ENCODE results near the gene BBOF1.

BBOF1 gene

GRCh38 chr14:74048281-74048680 lies 29.1 kb downstream of the BBOF1 start:
- Histone ChIP-seq H3F3A (ENCODE audit: insufficient read depth) (no peaks in the 10 kb centered on the region), H3K4me3 (ENCODE audit: insufficient read depth, low read length, poor library complexity, severe bottlenecking) (no peak overlapping the region), H2AFZ (ENCODE audit: low read depth, low read length, severe bottlenecking) (no peak overlapping the region), H3K27ac (ENCODE audit: low read depth, low read length) (no peak overlapping the region), H4K20me1 (ENCODE audit: low read depth, low read length) (no peaks in the 10 kb centered on the region), H3K9ac (ENCODE audit: low read length) (no peak overlapping the region), H3K9me3 (ENCODE audit: insufficient read depth, low read length) (no peaks in the 10 kb centered on the region), H3K9me2 (replicated peaks; ENCODE audit: insufficient read depth, low read length) (no peaks in the 10 kb centered on the region), H3K4me2 (ENCODE audit: low read depth, low read length, poor library complexity, severe bottlenecking) (no peak overlapping the region), H3K36me3 (ENCODE audit: low read length) (no peaks in the 10 kb centered on the region), H3K79me2 (ENCODE audit: insufficient read depth, low read length) (no peaks in the 10 kb centered on the region), H3K27me3 (ENCODE audit: low read length) (no peaks in the 10 kb centered on the region)
- TF ChIP-seq, protein P1, sequence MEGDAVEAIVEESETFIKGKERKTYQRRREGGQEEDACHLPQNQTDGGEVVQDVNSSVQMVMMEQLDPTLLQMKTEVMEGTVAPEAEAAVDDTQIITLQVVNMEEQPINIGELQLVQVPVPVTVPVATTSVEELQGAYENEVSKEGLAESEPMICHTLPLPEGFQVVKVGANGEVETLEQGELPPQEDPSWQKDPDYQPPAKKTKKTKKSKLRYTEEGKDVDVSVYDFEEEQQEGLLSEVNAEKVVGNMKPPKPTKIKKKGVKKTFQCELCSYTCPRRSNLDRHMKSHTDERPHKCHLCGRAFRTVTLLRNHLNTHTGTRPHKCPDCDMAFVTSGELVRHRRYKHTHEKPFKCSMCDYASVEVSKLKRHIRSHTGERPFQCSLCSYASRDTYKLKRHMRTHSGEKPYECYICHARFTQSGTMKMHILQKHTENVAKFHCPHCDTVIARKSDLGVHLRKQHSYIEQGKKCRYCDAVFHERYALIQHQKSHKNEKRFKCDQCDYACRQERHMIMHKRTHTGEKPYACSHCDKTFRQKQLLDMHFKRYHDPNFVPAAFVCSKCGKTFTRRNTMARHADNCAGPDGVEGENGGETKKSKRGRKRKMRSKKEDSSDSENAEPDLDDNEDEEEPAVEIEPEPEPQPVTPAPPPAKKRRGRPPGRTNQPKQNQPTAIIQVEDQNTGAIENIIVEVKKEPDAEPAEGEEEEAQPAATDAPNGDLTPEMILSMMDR (IDR thresholded peaks at IDR 0.05; ENCODE audit: insufficient read depth, low read length, poor library complexity, severe bottlenecking) = no peak
- no peak for TF ChIP-seq EZH2phosphoT487 (conservative IDR thresholded peaks at IDR 0.05; ENCODE audit: low read length)

GRCh38 chr14:74049876-74050495 lies 30.8 kb downstream of the BBOF1 start:
- TF ChIP-seq EZH2phosphoT487 (conservative IDR thresholded peaks at IDR 0.05; ENCODE audit: low read length) = no peak
- TF ChIP-seq, protein P1 (IDR thresholded peaks at IDR 0.05; ENCODE audit: insufficient read depth, low read length, poor library complexity, severe bottlenecking) = no peak
- no peaks in the 10 kb centered on the region for H3K36me3 ChIP-seq (ENCODE audit: low read length)
- no peak overlapping the region for H3K9ac ChIP-seq (ENCODE audit: low read length)
- H2AFZ ChIP-seq (ENCODE audit: low read depth, low read length, severe bottlenecking) = no peak overlapping the region
- no peaks in the 10 kb centered on the region for H3K9me2 ChIP-seq (replicated peaks; ENCODE audit: insufficient read depth, low read length)
- H4K20me1 ChIP-seq (ENCODE audit: low read depth, low read length) = no peaks in the 10 kb centered on the region
- no peaks in the 10 kb centered on the region for H3F3A ChIP-seq (ENCODE audit: insufficient read depth)
- H3K4me3 ChIP-seq (ENCODE audit: insufficient read depth, low read length, poor library complexity, severe bottlenecking) = no peak overlapping the region
- no peaks in the 10 kb centered on the region for H3K9me3 ChIP-seq (ENCODE audit: insufficient read depth, low read length)
- no peaks in the 10 kb centered on the region for H3K79me2 ChIP-seq (ENCODE audit: insufficient read depth, low read length)
- H3K27me3 ChIP-seq (ENCODE audit: low read length) = no peaks in the 10 kb centered on the region
- H3K27ac ChIP-seq (ENCODE audit: low read depth, low read length) = no peak overlapping the region
- no peak overlapping the region for H3K4me2 ChIP-seq (ENCODE audit: low read depth, low read length, poor library complexity, severe bottlenecking)

DNA sequence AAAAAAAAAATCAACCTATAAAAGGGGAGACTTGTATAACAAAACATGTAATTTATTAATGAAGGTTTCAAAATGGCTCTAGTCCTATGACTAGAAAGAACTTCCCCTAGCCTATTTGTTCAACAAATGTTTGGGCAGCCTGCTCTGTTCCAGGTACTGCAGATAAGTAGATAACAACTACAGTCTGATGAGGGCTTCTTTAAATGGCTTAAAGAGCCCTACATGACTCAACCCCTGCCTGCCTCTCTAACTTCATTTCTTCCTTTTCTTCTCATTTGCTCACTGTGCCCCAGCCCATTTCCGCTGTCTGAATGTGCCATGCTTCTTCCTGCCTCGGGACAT lies 43.6 kb downstream of the BBOF1 start:
- no peaks in the 10 kb centered on the region for H3K9me3 ChIP-seq (ENCODE audit: insufficient read depth, low read length)
- no peaks in the 10 kb centered on the region for H3K79me2 ChIP-seq (ENCODE audit: insufficient read depth, low read length)
- H3K9ac ChIP-seq (ENCODE audit: low read length) = no peak overlapping the region
- H3K27me3 ChIP-seq (ENCODE audit: low read length) = no peaks in the 10 kb centered on the region
- H3K4me3 ChIP-seq (ENCODE audit: insufficient read depth, low read length, poor library complexity, severe bottlenecking) = no peak overlapping the region
- no peak overlapping the region for H3K27ac ChIP-seq (ENCODE audit: low read depth, low read length)
- H3F3A ChIP-seq (ENCODE audit: insufficient read depth) = no peaks in the 10 kb centered on the region
- no peak overlapping the region for H3K4me2 ChIP-seq (ENCODE audit: low read depth, low read length, poor library complexity, severe bottlenecking)
- no peaks in the 10 kb centered on the region for H3K36me3 ChIP-seq (ENCODE audit: low read length)
- no peak overlapping the region for H2AFZ ChIP-seq (ENCODE audit: low read depth, low read length, severe bottlenecking)
- no peaks in the 10 kb centered on the region for H3K9me2 ChIP-seq (replicated peaks; ENCODE audit: insufficient read depth, low read length)
- no peak for TF ChIP-seq EZH2phosphoT487 (conservative IDR thresholded peaks at IDR 0.05; ENCODE audit: low read length)
- TF ChIP-seq, protein P1 (IDR thresholded peaks at IDR 0.05; ENCODE audit: insufficient read depth, low read length, poor library complexity, severe bottlenecking) = no peak
- H4K20me1 ChIP-seq (ENCODE audit: low read depth, low read length) = no peaks in the 10 kb centered on the region
